ENCODE data around the gene TRIM17.

Gene TRIM17

GRCh38 chr1:228358039-228358763 lies 58.5 kb downstream of the TRIM17 start:
- DNase-seq (ENCODE audit: low read depth in 2 of 2, low spot score in 1 of 2), result no peak

All from stimulated activated CD8-positive, alpha-beta memory T cell treated with anti-CD3 and anti-CD28 coated beads, Interleukin-4, amount 100 ng/mL, for 1 hour (primary cell).